KMS-11 (cell line): ENCODE results near the gene CALN1.

Experiments used
- H2AFZ ChIP-seq: fragments of 200-600 bp; sonication (generic); 2 replicates; pipeline ENCODE4 v1.6.1; 2016; ENCODE audit warnings: antibody characterized with exemption, mixed run types, low read depth
- H3K27ac ChIP-seq: fragments of 200-600 bp; sonication (generic); 2 replicates; pipeline ENCODE4 v1.6.1; 2016; ENCODE audit warnings: mild to moderate bottlenecking, mixed run types
- H3K27me3 ChIP-seq: fragments of 200-600 bp; sonication (generic); 2 replicates; pipeline ENCODE4 v1.6.1; 2017; ENCODE audit warnings: mild to moderate bottlenecking, low read depth, mixed run types, moderate library complexity; ENCODE audit not compliant: insufficient read depth
- H3K36me3 ChIP-seq: fragments of 200-600 bp; sonication (generic); 2 replicates; pipeline ENCODE4 v1.6.1; 2017; ENCODE audit warnings: mild to moderate bottlenecking, mixed run types; ENCODE audit not compliant: insufficient read depth
- H3K4me1 ChIP-seq: fragments of 200-600 bp; sonication (generic); 2 replicates; pipeline ENCODE4 v1.6.1; 2016; ENCODE audit warnings: mild to moderate bottlenecking, low read depth, mixed run types; ENCODE audit not compliant: poor library complexity, severe bottlenecking
- H3K4me2 ChIP-seq: fragments of 200-600 bp; sonication (generic); 2 replicates; pipeline ENCODE4 v1.7.0; 2016; ENCODE audit warnings: mild to moderate bottlenecking, mixed run types
- H3K4me3 ChIP-seq: fragments of 200-600 bp; sonication (generic); IDR thresholded peaks from 2 replicates; pipeline ENCODE4 v1.6.1; 2017; ENCODE audit warnings: low read depth, low read length, mixed read lengths; ENCODE audit not compliant: insufficient read depth
- H3K79me2 ChIP-seq: fragments of 200-600 bp; sonication (generic); 2 replicates; pipeline ENCODE4 v1.6.1; 2016; ENCODE audit warnings: low read depth, mixed run types; ENCODE audit not compliant: insufficient read depth
- H3K9ac ChIP-seq: fragments of 200-600 bp; sonication (generic); 2 replicates; pipeline ENCODE4 v1.6.1; 2016; ENCODE audit warnings: mild to moderate bottlenecking, mixed run types
- H4K20me1 ChIP-seq: fragments of 200-600 bp; sonication (generic); 2 replicates; pipeline ENCODE4 v1.6.1; 2016; ENCODE audit warnings: mild to moderate bottlenecking, mixed run types; ENCODE audit not compliant: insufficient read depth
- TF ChIP-seq, protein P1 (sequence below): fragments of 200-600 bp; sonication (generic); conservative IDR thresholded peaks from 2 replicates; pipeline ENCODE4 v1.6.1; 2017; ENCODE audit warnings: low read depth, mild to moderate bottlenecking, antibody characterized with exemption, low read length, moderate library complexity, mixed read lengths

CALN1 gene

DNA sequence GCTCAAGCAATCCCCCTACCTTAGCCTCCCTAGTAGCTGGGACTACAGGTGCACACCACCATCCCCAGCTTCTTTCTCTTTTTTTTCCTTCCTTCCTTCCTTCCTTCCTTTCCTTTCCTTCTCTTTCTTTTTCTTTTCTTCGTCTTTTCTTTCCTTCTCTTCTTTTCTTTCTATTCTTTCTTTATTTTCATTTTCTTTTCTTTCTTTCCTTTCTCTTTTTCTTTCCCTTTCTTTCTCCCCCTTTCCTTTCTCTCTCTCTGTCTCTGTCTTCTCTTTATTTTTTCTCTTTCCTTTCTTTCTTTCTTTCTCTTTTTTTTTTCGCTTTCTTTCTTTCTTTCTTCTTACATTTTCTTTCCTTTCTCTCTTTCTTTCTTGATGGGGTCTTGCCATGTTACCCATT, 658.9 kb downstream of the CALN1 start:
- H3K27ac ChIP-seq, result no peak overlapping the region

DNA sequence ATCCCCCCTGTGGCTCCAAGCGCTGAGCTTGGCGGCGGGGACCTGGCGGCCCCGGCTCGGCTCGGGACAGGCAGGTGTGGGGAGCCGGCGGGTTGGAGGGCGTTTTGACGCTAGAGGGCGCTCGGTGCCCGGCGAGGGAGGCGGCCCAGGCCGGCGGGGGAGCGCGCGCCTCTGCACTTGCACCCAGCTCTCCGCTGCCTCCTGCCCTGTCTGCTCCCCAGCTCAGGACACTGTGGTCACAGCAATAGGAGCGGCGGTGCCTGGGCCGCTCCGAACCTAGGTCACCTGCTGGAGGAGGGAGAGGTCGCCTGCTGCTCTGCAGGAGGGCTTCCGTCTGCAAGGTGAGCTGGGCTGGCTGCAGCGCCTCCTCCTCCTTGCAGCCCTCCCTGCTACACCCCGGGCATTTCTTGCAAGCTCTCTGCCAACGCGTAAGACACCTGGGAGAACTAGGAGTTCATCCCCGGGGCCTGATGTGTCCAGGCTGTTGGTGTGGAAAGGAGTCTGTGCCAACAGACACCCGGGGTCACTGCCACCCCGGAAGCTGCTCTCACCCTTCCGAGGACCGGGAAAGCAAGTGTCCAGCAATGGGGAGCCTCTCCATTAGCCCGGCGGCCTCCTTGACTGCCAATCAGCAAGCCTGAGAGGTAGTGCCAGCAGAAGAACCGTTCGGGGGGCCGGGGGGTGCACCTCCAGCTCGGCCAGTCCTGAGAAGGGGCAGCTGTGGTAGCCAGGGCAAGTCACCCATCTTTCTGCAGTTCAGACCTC, 659.8 kb downstream of the CALN1 start:
- Histone ChIP-seq H3K4me3 (no peak overlapping the region), H3K4me2 (peak overlapping the region; percentile 16; the same call in 1 of the 2 replicates)

More for the DNA sequence above, 658.9 kb downstream of the CALN1 start:
- Histone ChIP-seq H3K27me3 (no peaks in the 10 kb centered on the region), H2AFZ (no peak overlapping the region; the same call in 1 of the 2 replicates), H3K9ac (no peak overlapping the region), H3K4me1 (no peaks in the 10 kb centered on the region), H3K79me2 (no peaks in the 10 kb centered on the region), H3K4me3 (no peak overlapping the region), H4K20me1 (no peaks in the 10 kb centered on the region), H3K36me3 (no peaks in the 10 kb centered on the region), H3K4me2 (no peak overlapping the region)
- TF ChIP-seq, protein P1, sequence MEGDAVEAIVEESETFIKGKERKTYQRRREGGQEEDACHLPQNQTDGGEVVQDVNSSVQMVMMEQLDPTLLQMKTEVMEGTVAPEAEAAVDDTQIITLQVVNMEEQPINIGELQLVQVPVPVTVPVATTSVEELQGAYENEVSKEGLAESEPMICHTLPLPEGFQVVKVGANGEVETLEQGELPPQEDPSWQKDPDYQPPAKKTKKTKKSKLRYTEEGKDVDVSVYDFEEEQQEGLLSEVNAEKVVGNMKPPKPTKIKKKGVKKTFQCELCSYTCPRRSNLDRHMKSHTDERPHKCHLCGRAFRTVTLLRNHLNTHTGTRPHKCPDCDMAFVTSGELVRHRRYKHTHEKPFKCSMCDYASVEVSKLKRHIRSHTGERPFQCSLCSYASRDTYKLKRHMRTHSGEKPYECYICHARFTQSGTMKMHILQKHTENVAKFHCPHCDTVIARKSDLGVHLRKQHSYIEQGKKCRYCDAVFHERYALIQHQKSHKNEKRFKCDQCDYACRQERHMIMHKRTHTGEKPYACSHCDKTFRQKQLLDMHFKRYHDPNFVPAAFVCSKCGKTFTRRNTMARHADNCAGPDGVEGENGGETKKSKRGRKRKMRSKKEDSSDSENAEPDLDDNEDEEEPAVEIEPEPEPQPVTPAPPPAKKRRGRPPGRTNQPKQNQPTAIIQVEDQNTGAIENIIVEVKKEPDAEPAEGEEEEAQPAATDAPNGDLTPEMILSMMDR, result no peak

DNA sequence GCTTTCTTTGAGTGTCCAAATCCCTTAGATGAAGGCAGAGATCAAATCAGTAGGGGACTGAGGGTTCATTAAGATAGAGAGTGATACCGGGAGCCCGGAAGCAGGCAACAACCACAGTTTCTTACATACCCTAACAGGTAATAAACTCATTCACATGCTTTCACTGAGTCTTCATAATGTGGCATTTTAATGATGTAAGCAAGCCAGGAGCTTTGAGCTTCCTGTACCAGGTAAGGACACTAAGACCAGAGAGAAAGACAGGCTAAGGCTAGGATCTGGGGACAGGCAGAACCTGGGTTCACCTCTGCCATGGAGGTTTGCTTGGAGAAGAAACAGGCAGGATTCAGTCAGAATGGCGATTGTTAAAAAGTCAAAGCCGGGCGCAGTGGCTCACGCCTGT, 661.8 kb downstream of the CALN1 start:
- Histone ChIP-seq H3K36me3 (no peaks in the 10 kb centered on the region), H3K4me2 (no peak overlapping the region), H3K79me2 (no peaks in the 10 kb centered on the region), H3K27me3 (no peaks in the 10 kb centered on the region), H2AFZ (no peak overlapping the region), H3K4me1 (peaks cover 8% of the 10 kb centered on the region), H3K4me3 (no peak overlapping the region), H3K27ac (no peak overlapping the region), H4K20me1 (no peaks in the 10 kb centered on the region), H3K9ac (no peak overlapping the region)
- TF ChIP-seq, protein P1, result no peak

More for the DNA sequence above, 659.8 kb downstream of the CALN1 start:
- no peaks in the 10 kb centered on the region for H3K4me1 ChIP-seq
- TF ChIP-seq, protein P1, result peak; percentile 66
- H3K9ac ChIP-seq, result no peak overlapping the region
- H3K36me3 ChIP-seq, result no peaks in the 10 kb centered on the region
- H3K27ac ChIP-seq, result no peak overlapping the region
- no peaks in the 10 kb centered on the region for H4K20me1 ChIP-seq
- H3K79me2 ChIP-seq, result no peaks in the 10 kb centered on the region
- peak overlapping the region; percentile 41 for H2AFZ ChIP-seq
- no peaks in the 10 kb centered on the region for H3K27me3 ChIP-seq

DNA sequence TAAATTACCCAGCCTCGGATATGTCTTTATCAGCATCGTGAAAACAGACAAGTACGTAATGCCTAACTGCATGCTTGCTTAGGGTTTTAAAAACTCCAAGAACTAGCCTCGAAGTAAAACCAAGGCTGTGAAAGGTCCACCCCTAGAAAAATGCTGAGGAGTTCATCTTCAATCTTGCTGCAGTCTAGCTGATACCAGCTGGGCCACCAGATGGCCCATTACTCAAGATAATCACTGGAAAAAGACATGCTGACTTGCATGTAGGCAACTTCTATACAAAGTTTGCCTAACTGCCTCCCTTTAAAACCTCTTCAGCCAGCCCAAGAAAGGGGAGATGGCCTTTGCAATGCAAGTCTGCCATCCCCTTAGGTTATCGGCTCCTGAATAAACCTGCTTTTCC, 666.1 kb downstream of the CALN1 start:
- no peaks in the 10 kb centered on the region for H3K36me3 ChIP-seq
- no peak overlapping the region for H3K4me2 ChIP-seq
- H2AFZ ChIP-seq, result peak overlapping the region; percentile 53; the same call in 1 of the 2 replicates
- peaks cover 24% of the 10 kb centered on the region for H3K4me1 ChIP-seq
- TF ChIP-seq, protein P1, result peak; percentile 71
- no peak overlapping the region for H3K9ac ChIP-seq
- no peaks in the 10 kb centered on the region for H3K79me2 ChIP-seq
- no peaks in the 10 kb centered on the region for H3K27me3 ChIP-seq
- H4K20me1 ChIP-seq, result no peaks in the 10 kb centered on the region
- H3K27ac ChIP-seq, result no peak overlapping the region
- H3K4me3 ChIP-seq, result no peak overlapping the region
